Astrocyte (in vitro differentiated cells and primary cell): ENCODE results near the gene GORASP2. TPM values are rescaled to one million over a fixed set of nuclear protein-coding genes. Genes with fewer than 3 reads are reported as not detected.
A peak's percentile ranks its signal among the peaks of the same experiment; 100 is the strongest.

ENCODE experiments used
- DNase-seq: peaks from one replicate; pipeline ENCODE4 v3.0.0-alpha.2; 2010; ENCODE audit warnings: low read depth
- FAIRE-seq: peaks from 2 replicates; lab custom pipeline; 2011; peaks lifted over from hg19 to GRCh38; lab: Jason Lieb, UNC
- H2AFZ ChIP-seq: 2 replicates; pipeline ENCODE4 v1.6.0; 2012; ENCODE audit warnings: low read depth, low read length, inconsistent platforms
- H3K27ac ChIP-seq: 2 replicates; pipeline ENCODE4 v1.5.1; 2011; ENCODE audit warnings: low read depth, low read length, inconsistent platforms
- H3K27me3 ChIP-seq: 2 replicates; pipeline ENCODE4 v1.6.0; 2011; ENCODE audit warnings: low read length, inconsistent platforms; ENCODE audit not compliant: insufficient read depth
- H3K36me3 ChIP-seq: 2 replicates; pipeline ENCODE4 v1.5.1; 2011; ENCODE audit warnings: low read length, inconsistent platforms; ENCODE audit not compliant: insufficient read depth
- H3K4me1 ChIP-seq: 2 replicates; pipeline ENCODE4 v1.5.1; 2011; ENCODE audit warnings: low read length, inconsistent platforms; ENCODE audit not compliant: insufficient read depth
- H3K4me2 ChIP-seq: 2 replicates; pipeline ENCODE4 v1.6.0; 2012; ENCODE audit warnings: low read length, inconsistent platforms
- H3K4me3 ChIP-seq: 2 replicates; pipeline ENCODE4 v1.5.1; 2011; ENCODE audit warnings: low read depth, mild to moderate bottlenecking, low read length, inconsistent platforms; ENCODE audit not compliant: insufficient read depth
- H3K79me2 ChIP-seq: 2 replicates; pipeline ENCODE4 v1.6.0; 2012; ENCODE audit warnings: mild to moderate bottlenecking, low read length, inconsistent platforms; ENCODE audit not compliant: insufficient read depth
- H3K9ac ChIP-seq: 2 replicates; pipeline ENCODE4 v1.6.0; 2012; ENCODE audit warnings: mild to moderate bottlenecking, low read length, inconsistent platforms
- H3K9me3 ChIP-seq: 2 replicates; pipeline ENCODE4 v1.5.1; 2012; ENCODE audit warnings: low read depth, mild to moderate bottlenecking, low read length, inconsistent platforms; ENCODE audit not compliant: insufficient read depth
- H4K20me1 ChIP-seq: 2 replicates; pipeline ENCODE4 v1.6.0; 2012; ENCODE audit warnings: low read length, inconsistent platforms; ENCODE audit not compliant: insufficient read depth
- H3K27ac Mint-ChIP-seq: one replicate; pipeline ENCODE4 v1.8.0; 2021; ENCODE audit warnings: mild to moderate bottlenecking, mixed read lengths; ENCODE audit not compliant: unreplicated experiment
- H3K27me3 Mint-ChIP-seq: one replicate; pipeline ENCODE4 v1.8.0; 2021; ENCODE audit warnings: low read depth, mixed read lengths; ENCODE audit not compliant: unreplicated experiment
- H3K36me3 Mint-ChIP-seq: one replicate; pipeline ENCODE4 v1.8.0; 2021; ENCODE audit warnings: low read depth, mixed read lengths; ENCODE audit not compliant: unreplicated experiment
- H3K4me1 Mint-ChIP-seq: one replicate; pipeline ENCODE4 v1.8.0; 2021; ENCODE audit warnings: low read depth, mixed read lengths; ENCODE audit not compliant: unreplicated experiment
- H3K4me3 Mint-ChIP-seq: one replicate; pipeline ENCODE4 v1.8.0; 2021; ENCODE audit warnings: mild to moderate bottlenecking, moderate library complexity, mixed read lengths; ENCODE audit not compliant: unreplicated experiment
- H3K9me3 Mint-ChIP-seq: one replicate; pipeline ENCODE4 v1.8.0; 2021; ENCODE audit warnings: mild to moderate bottlenecking, mixed read lengths; ENCODE audit not compliant: unreplicated experiment
- EZH2 ChIP-seq: IDR thresholded peaks from 2 replicates; pipeline ENCODE4 v1.6.1; 2012; ENCODE audit warnings: mild to moderate bottlenecking, low read length, inconsistent platforms; ENCODE audit not compliant: insufficient read depth
- total RNA-seq: library from RNA; stranded (reverse); gene quantifications from 2 replicates; pipeline ENCODE4 v1.2.1, GENCODE V29; 2021
- TF ChIP-seq, protein P1 (sequence below): IDR thresholded peaks from 2 replicates; pipeline ENCODE4 v1.5.1; 2011; ENCODE audit warnings: low read depth, mild to moderate bottlenecking, inconsistent platforms, low read length, moderate library complexity; ENCODE audit not compliant: insufficient read depth

The GORASP2 gene
- total RNA-seq, 1 donor from 2014 or later, result 116 TPM

- FAIRE-seq (no peak), DNase-seq (peak; percentile 17)
- H2AFZ ChIP-seq, result peak overlapping the region; percentile 82
Measured at GRCh38 chr2:170929686-170930050, 615 bp downstream of the GORASP2 start.

DNA sequence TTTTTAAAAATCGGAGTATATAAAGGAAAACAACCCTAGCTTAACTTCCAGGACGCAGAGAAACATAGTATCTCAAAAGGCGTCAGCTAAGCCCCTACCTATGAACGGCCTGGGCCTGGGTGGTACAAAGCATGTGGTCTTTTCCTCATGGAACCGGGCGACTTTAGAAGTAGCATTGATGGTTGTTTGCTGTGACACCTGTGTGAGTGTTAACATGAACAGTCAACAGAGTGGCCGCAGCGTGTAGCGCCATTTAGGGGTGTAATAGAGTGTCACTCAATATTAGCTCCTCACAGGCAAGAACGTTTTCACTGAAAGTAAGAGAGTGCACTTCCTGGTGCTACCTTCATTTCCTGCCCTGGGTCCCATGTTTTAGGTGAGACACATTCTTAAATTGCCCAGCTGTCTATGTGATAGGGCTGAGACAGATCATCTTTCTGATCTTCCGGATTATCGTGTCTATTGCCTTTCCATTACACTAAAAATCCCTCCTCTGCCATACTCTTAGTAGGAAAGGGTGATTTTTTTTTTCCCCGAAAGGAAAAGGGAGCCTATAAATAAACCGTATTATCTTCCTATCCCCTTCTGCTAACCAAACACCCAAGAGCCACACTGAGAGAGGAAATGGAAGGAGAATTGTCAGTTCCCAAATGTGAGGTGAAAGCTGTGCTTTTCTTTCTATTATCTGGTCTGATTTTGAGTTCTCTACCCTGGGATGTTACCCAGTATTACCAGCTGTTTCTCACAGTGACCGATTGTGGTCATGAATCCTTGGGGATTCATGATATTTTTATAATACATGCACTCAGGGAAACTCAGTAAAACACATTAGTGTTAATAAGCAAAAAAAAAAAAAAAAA lies 1.3 kb downstream of the GORASP2 start:
- Histone ChIP-seq H4K20me1 (peaks cover 57% of the 10 kb centered on the region), H3K4me2 (peak overlapping the region; percentile 93), H3K9ac (peak overlapping the region; percentile 98), H3K79me2 (peaks cover 64% of the 10 kb centered on the region), H3K36me3 (no peaks in the 10 kb centered on the region), H3K4me3 (peak overlapping the region; percentile 99), H3K27ac (peak overlapping the region; percentile 96), H3K27me3 (no peaks in the 10 kb centered on the region), H3K9me3 (no peaks in the 10 kb centered on the region), H3K4me1 (peaks cover 12% of the 10 kb centered on the region), H2AFZ (no peak overlapping the region)
- no peaks in the 10 kb centered on the region for H3K9me3 Mint-ChIP-seq
- peak overlapping the region; percentile 77 for H3K27ac Mint-ChIP-seq
- no peaks in the 10 kb centered on the region for H3K27me3 Mint-ChIP-seq
- no peaks in the 10 kb centered on the region for H3K36me3 Mint-ChIP-seq
- peak overlapping the region; percentile 93 for H3K4me3 Mint-ChIP-seq
- DNase-seq (peak; percentile 22), FAIRE-seq (no peak)
- TF ChIP-seq, protein P1, sequence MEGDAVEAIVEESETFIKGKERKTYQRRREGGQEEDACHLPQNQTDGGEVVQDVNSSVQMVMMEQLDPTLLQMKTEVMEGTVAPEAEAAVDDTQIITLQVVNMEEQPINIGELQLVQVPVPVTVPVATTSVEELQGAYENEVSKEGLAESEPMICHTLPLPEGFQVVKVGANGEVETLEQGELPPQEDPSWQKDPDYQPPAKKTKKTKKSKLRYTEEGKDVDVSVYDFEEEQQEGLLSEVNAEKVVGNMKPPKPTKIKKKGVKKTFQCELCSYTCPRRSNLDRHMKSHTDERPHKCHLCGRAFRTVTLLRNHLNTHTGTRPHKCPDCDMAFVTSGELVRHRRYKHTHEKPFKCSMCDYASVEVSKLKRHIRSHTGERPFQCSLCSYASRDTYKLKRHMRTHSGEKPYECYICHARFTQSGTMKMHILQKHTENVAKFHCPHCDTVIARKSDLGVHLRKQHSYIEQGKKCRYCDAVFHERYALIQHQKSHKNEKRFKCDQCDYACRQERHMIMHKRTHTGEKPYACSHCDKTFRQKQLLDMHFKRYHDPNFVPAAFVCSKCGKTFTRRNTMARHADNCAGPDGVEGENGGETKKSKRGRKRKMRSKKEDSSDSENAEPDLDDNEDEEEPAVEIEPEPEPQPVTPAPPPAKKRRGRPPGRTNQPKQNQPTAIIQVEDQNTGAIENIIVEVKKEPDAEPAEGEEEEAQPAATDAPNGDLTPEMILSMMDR, result no peak
- no peak for TF ChIP-seq EZH2
- peaks cover 9% of the 10 kb centered on the region for H3K4me1 Mint-ChIP-seq

More at GRCh38 chr2:170929686-170930050, 615 bp downstream of the GORASP2 start:
- Histone ChIP-seq H3K36me3 (no peaks in the 10 kb centered on the region), H3K9me3 (no peaks in the 10 kb centered on the region), H3K9ac (peak overlapping the region; percentile 98), H4K20me1 (peaks cover 50% of the 10 kb centered on the region), H3K27me3 (no peaks in the 10 kb centered on the region), H3K4me1 (peaks cover 12% of the 10 kb centered on the region), H3K4me3 (peak overlapping the region; percentile 99), H3K79me2 (peaks cover 57% of the 10 kb centered on the region), H3K4me2 (peak overlapping the region; percentile 93), H3K27ac (peak overlapping the region; percentile 96)
- H3K27me3 Mint-ChIP-seq, result no peaks in the 10 kb centered on the region
- H3K36me3 Mint-ChIP-seq, result no peaks in the 10 kb centered on the region
- no peak for TF ChIP-seq EZH2
- TF ChIP-seq, protein P1, result no peak
- H3K9me3 Mint-ChIP-seq, result no peaks in the 10 kb centered on the region
- peaks cover 9% of the 10 kb centered on the region for H3K4me1 Mint-ChIP-seq
- H3K4me3 Mint-ChIP-seq, result peak overlapping the region; percentile 93
- peak overlapping the region; percentile 77 for H3K27ac Mint-ChIP-seq

DNA sequence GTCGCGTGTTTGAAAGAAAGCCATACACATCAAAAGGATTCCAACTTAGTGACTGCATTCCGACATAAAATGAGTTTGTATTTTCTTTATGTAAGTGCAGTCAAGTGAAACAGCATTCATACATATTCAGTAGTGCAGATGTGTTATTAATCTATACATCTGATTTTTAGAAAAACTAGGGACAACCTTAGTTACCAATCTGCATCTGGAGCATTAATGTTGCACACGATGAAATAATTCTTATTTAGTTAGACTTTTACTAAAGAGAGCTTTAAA lies 1.9 kb downstream of the GORASP2 start:
- H3K36me3 ChIP-seq, result no peaks in the 10 kb centered on the region
- FAIRE-seq (no peak), DNase-seq (peak; percentile 15)
- Mint-ChIP-seq H3K9me3 (no peaks in the 10 kb centered on the region), H3K36me3 (no peaks in the 10 kb centered on the region), H3K27me3 (no peaks in the 10 kb centered on the region), H3K4me1 (peaks cover 9% of the 10 kb centered on the region), H3K27ac (peak overlapping the region; percentile 8), H3K4me3 (peak overlapping the region; percentile 93)
- peak overlapping the region; percentile 93 for H3K4me2 ChIP-seq
- H2AFZ ChIP-seq, result no peak overlapping the region
- H3K9me3 ChIP-seq, result no peaks in the 10 kb centered on the region
- peaks cover 69% of the 10 kb centered on the region for H3K79me2 ChIP-seq
- no peaks in the 10 kb centered on the region for H3K27me3 ChIP-seq
- peaks cover 62% of the 10 kb centered on the region for H4K20me1 ChIP-seq
- no peak overlapping the region for H3K27ac ChIP-seq
- H3K4me1 ChIP-seq, result peaks cover 12% of the 10 kb centered on the region
- peak overlapping the region; percentile 98 for H3K9ac ChIP-seq
- H3K4me3 ChIP-seq, result peak overlapping the region; percentile 99
- TF ChIP-seq EZH2, result no peak
- TF ChIP-seq, protein P1, result no peak
